T-helper 2 cell treated with Interferon-gamma antibody and Interleukin-4, amounts not matched to agents 100 ng/mL and 5 ng/mL, for 36 hours (primary cell): Measurements from ENCODE around the gene NOS2. TPM values are rescaled to one million over a fixed set of nuclear protein-coding genes. Genes with fewer than 3 reads are reported as not detected.
"Not testable (repeated sequence)": the region's sequence is repeated elsewhere in the genome, so short reads cannot be mapped to it uniquely, and the experiment has no call there.

Experiments used
- intact Hi-C: fragments of 100-400 bp; cut with micrococcal nuclease; formaldehyde crosslinking; loops from one replicate; pipeline ENCODE4 v1.15.1; 2023
- total RNA-seq: library from RNA; stranded (reverse); gene quantifications from 2 replicates; pipeline ENCODE4 v1.2.3, GENCODE V29; 2022

The NOS2 gene
- total RNA-seq, 1 donor from 2014 or later: not detected

GRCh38 chr17:27733773-27734172, 66.6 kb downstream of the NOS2 start:
- intact Hi-C loops: no loop called here

- intact Hi-C loops: not testable (repeated sequence)
Observed at GRCh38 chr17:27732746-27733145, 67.6 kb downstream of the NOS2 start.

- intact Hi-C loops: not testable (repeated sequence)
Observed at GRCh38 chr17:27725982-27726381, 74.3 kb downstream of the NOS2 start.

GRCh38 chr17:27721797-27722196, 78.5 kb downstream of the NOS2 start:
- intact Hi-C loops: no loop called here

Other genes with a start within 250 kb of the NOS2 start
- gene LGALS9, start 169.3 kb downstream of the NOS2 start, total RNA-seq: 133 and 134 TPM in 2 replicates
- 2.1 and 3.3 TPM in 2 replicates for gene LYRM9, start 92.8 kb upstream of the NOS2 start, total RNA-seq
- gene NLK, start 242.1 kb upstream of the NOS2 start, total RNA-seq: 13.3 and 14.1 TPM in 2 replicates